GM18511 (cell line): ENCODE results near the gene TIAM2.
"Not testable (repeated sequence)": the region's sequence is repeated elsewhere in the genome, so short reads cannot be mapped to it uniquely, and the experiment has no call there.

Experiments
- ATAC-seq: cut with Tn5 transposase; IDR thresholded peaks from one replicate; pipeline ENCODE4 v1.9.1; 2021; ENCODE audit warnings: mild to moderate bottlenecking, moderate library complexity; ENCODE audit not compliant: unreplicated experiment

TIAM2 gene

GRCh38 chr6:155222506-155222905 lies 227.4 kb downstream of the TIAM2 start:
- no peak for ATAC-seq

- ATAC-seq = peak; percentile 96
These were observed 228.7 kb downstream of the TIAM2 start for GRCh38 chr6:155223646-155224451.

GRCh38 chr6:155224618-155225017 lies 229.5 kb downstream of the TIAM2 start:
- no peak for ATAC-seq

- ATAC-seq = no peak
These were observed 231.9 kb downstream of the TIAM2 start for GRCh38 chr6:155227046-155227445.

GRCh38 chr6:155228546-155229166 lies 233.5 kb downstream of the TIAM2 start:
- ATAC-seq = no peak

GRCh38 chr6:155230975-155231374 lies 235.9 kb downstream of the TIAM2 start:
- not testable (repeated sequence) for ATAC-seq

- no peak for ATAC-seq
These were observed 237.7 kb downstream of the TIAM2 start for GRCh38 chr6:155232848-155233247.

- ATAC-seq = no peak
These were observed 239.1 kb downstream of the TIAM2 start for GRCh38 chr6:155234167-155234566.

- no peak for ATAC-seq
These were observed 239.6 kb downstream of the TIAM2 start for GRCh38 chr6:155234687-155235086.

- no peak for ATAC-seq
These were observed 240.0 kb downstream of the TIAM2 start for GRCh38 chr6:155235087-155235486.

- ATAC-seq = no peak
These were observed 242.5 kb downstream of the TIAM2 start for GRCh38 chr6:155237613-155238012.

GRCh38 chr6:155240905-155241600 lies 245.9 kb downstream of the TIAM2 start:
- ATAC-seq = no peak

GRCh38 chr6:155241966-155242365 lies 246.9 kb downstream of the TIAM2 start:
- no peak for ATAC-seq

- no peak for ATAC-seq
These were observed 249.3 kb downstream of the TIAM2 start for GRCh38 chr6:155244434-155244833.

GRCh38 chr6:155245193-155245592 lies 250.1 kb downstream of the TIAM2 start:
- no peak for ATAC-seq

GRCh38 chr6:155245831-155246230 lies 250.7 kb downstream of the TIAM2 start:
- ATAC-seq = no peak

- ATAC-seq = no peak
These were observed 251.7 kb downstream of the TIAM2 start for GRCh38 chr6:155246825-155247224.

- no peak for ATAC-seq
These were observed 252.5 kb downstream of the TIAM2 start for GRCh38 chr6:155247618-155248007.

- no peak for ATAC-seq
These were observed 253.2 kb downstream of the TIAM2 start for GRCh38 chr6:155248008-155249001.

- ATAC-seq = no peak
These were observed 255.7 kb downstream of the TIAM2 start for GRCh38 chr6:155250701-155251381.
